HL-60/S4 (cell line): Measurements from ENCODE around the gene CADPS.

Experiments
- in situ Hi-C: fragments of 300-500 bp; cut with MboI; formaldehyde crosslinking; loops from 2 replicates; pipeline ENCODE4 v1.14.3; 2022; ENCODE audit warnings: low sequenced_read_pairs

Gene CADPS

GRCh38 chr3:62815981-62816380, 59.2 kb downstream of the CADPS start:
- in situ Hi-C loops, result no loop called here

DNA sequence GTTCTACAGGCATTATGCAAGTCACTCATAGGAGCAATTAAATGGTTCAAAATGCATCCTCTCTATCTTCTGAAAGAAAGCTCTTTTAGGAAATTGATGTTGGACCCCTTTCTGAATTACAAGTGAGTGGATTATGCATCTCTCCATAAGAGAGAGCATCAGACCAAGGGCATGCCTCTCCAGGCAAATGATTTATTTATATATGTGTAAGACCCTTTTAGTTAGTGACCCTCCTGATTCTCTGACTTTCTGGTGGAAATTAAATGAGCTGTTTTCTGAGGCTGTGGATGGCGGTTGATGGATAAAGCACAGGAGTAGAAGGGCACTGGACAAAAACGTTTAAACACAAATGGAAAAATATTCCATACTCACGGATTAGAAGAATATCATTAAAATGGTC, 62.6 kb downstream of the CADPS start:
- in situ Hi-C loops, result no loop called here

DNA sequence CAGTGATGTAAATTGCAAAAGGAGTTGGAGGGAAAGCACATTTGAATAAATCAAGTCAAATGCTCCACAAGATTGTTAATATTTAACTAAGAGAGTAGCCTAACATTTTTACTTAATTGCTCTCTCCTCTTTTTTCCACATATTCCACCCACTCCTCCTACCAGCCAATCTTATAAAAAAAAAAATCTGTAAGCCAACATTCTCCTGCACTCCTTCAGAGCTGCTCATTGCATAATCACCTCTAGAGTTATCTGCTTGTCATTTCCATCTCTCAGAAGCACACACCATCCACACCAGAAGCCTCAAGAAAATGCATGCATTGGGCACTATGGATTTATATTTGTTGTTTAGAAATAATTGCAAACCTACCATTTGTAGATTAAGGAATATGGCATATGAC, 64.1 kb downstream of the CADPS start:
- in situ Hi-C loops, result no loop called here

- in situ Hi-C loops, result no loop called here
These were observed 65.8 kb downstream of the CADPS start for GRCh38 chr3:62809369-62809768.

- in situ Hi-C loops, result no loop called here
These were observed 69.5 kb downstream of the CADPS start for GRCh38 chr3:62805580-62806277.

- in situ Hi-C loops, result no loop called here
These were observed 70.1 kb downstream of the CADPS start for GRCh38 chr3:62805106-62805505.

DNA sequence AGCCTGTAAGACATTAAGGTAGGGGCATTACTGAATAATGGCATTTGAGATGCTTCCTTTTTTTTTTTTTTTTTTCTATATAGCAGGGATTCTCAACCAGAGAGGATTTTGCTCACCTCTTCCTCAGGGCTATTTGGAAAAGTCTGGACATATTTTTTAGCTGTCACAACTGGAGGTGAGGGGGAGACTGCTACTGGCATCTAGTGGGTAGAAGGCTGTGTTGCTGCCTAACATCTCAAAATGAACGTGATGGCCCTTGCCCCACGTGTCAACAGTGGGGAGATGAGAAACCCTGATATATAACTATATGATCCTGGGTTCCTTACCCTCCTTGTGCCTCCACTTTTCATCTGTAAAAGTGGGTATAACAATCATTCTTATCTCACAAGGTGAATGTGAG, 71.9 kb downstream of the CADPS start:
- in situ Hi-C loops, result no loop called here

GRCh38 chr3:62798000-62798399, 77.2 kb downstream of the CADPS start:
- in situ Hi-C loops, result no loop called here

- in situ Hi-C loops, result no loop called here
These were observed 78.1 kb downstream of the CADPS start for GRCh38 chr3:62797132-62797531.

GRCh38 chr3:62795978-62796657, 79.1 kb downstream of the CADPS start:
- in situ Hi-C loops, result no loop called here

GRCh38 chr3:62793946-62794345, 81.3 kb downstream of the CADPS start:
- in situ Hi-C loops, result no loop called here

DNA sequence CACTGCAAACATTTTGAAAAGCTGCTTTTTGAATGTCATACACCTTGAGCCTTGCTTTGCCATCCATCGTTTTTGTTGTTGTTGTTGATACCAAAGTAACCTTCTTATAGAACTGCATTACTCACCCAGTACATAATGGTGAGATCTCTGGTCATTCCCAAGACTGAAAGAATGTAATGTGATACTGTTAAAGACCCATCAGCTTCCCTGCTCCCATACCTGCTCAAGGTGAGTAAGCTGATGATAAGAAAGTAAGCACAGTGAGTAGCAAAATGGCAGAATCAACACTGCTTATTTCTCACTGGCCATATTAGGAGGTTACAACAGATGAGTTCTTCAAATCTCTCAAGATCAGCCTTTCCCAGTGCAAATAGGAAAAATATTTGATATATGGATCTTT, 89.8 kb downstream of the CADPS start:
- in situ Hi-C loops, result no loop called here

DNA sequence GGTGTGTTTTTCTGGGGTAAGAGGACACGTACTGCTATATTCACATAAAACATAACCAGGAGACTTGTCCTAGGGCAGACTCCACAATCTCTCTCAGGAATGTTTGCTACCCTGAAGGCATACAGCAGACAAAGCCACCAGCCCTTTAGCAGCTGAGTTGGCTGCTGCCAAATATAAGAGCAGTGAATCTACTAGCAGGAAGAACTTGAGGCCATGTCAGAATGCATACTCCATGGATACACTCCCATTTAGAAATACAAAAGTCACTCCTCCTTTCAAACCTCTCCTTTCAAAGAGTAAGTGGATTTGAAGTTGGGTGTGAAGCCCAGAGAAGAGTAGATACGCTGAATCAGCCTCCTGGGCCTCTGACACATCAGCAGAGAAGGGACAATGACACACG, 94.1 kb downstream of the CADPS start:
- in situ Hi-C loops, result no loop called here

DNA sequence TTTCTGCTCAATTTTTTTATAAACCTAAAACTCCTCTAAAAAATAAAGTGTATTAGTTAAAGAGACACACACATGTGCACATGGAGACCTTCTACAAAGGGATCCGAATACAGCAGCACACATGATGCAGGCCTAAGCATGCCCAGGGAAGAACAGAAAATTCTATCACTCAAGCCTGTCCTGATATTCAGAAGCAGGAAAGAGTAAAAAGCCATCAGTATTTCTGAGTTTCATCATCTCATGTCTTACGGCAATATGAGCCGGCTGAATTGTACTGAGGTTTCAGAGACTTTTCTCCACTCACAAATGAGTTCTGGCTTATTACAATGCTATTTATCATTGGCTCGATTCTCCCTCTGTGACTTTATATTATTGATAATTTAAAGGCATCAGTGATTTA, 97.5 kb downstream of the CADPS start:
- in situ Hi-C loops, result no loop called here

DNA sequence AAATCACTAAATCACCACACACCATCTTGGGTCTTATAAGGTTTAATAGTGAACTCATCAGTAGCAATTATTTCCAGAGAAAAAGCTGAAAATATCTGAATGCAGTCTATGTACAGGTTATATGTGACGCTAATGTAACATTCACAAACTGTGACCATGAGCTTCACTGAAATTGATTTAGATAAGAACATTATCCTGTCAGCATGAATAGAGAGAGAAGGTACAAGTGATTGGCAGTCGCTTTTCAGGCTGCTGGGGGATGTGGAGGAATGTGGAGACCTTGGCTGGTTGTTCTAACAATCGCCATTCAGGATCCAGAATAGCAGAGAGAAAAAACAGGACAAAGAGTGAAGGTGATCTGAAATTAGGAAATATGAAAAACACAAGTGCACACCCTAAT, 98.1 kb downstream of the CADPS start:
- in situ Hi-C loops, result no loop called here

- in situ Hi-C loops, result no loop called here
These were observed 101.0 kb downstream of the CADPS start for GRCh38 chr3:62774221-62774620.

DNA sequence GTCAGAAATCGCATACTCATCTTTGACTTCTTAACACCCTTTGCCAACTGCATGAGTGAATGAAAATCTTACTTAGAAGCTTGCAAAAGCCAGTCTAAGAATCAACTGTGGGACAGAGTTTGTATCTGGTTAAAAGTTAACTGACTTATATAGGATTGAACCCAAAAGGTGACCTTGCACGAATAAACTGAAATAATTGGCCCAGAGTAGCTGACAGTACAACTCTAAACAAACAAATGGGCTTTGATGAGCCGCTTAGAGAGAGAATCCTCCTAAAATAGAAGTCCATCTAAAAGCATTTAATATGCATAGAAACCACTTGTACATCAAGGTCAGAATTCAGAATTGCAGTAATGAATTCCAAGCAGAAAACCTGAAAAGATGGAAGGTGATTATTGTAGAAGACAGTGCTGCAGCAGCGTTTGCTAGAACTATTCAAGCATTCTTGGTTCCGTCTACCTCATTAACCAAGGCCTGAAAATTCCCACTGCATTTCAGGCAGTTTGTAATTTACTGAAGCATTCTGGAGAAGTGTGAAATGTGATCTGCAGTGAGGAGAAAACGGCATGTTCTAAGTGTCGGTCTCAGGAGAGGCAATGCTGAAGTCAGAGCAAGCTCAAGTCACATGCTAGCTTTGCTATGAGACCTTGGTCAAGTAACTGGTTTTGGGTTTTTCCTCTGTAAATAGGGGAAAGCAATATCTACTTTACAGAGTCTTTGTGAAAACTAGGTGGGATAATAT, 103.7 kb downstream of the CADPS start:
- in situ Hi-C loops, result no loop called here

GRCh38 chr3:62768896-62769295, 106.3 kb downstream of the CADPS start:
- in situ Hi-C loops, result no loop called here

- in situ Hi-C loops, result no loop called here
These were observed 113.5 kb downstream of the CADPS start for GRCh38 chr3:62761711-62762110.

DNA sequence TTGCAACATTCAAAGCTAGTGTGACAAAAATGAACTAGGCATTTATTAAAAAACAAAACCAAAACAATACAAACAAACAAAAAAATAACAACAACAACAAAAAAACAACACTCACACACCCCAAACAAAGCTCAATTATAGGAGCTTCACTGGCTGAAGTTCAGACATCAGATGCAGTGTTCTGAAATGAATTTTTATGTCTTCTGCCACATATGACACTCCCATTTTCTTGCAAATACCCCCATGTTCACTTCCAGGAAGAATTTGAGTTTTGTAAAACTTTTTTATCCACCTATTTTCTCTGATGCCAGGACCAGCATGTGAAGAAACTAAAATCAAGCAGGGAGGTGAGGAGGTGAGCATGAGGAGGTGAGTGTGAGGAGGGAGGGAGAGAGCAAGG, 113.9 kb downstream of the CADPS start:
- in situ Hi-C loops, result no loop called here

DNA sequence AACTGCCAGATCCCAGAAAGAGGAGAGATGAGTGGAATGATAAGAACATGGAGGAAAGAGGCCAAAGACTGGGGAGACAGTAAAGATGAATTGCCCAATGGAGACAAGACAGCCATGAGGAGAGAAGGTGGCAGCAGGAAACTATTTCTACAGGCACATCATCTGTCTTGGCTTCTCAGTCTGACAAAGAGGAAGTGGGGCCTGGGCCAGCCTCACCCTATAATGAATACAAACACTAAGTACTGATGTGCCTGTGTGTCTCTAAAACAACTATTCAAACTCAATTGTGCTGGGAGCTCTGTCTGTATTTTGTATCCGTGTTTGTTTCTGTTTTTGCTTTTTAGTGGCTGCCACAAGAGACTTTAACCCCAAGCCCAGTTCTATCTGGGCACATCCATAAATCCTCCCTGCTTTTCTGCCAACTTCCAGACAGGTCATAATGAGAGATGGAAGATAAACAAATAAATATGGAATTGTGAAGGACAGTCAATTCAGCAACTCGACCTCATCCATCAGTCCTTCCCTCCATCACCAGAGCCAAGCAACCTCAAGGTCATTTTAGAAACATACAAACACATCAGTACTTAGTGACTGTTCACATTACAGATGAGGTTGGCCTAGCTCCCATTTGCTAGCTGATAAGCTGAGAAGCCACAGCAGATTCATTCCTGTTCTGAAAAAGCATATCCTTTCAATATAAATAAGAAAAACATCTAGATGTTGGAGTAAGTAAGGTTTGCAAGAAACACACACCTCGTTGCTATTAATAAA, 116.7 kb downstream of the CADPS start:
- in situ Hi-C loops, result no loop called here
